HL-60 (cell line): ENCODE measurements around the gene MAPK1.

Experiments used
- DNase-seq, 2 experiments: peaks; one replicate each; pipeline ENCODE4 v3.0.0-alpha.2; 2010 to 2020; ENCODE audit warnings: low read depth in 1 of 2, low spot score in 1 of 2
- H3K27ac ChIP-seq: fragments of 250-450 bp; sonication (Bioruptor Pico); replicated peaks from 2 replicates; pipeline ENCODE4 v1.5.1; 2020; ENCODE audit warnings: mild to moderate bottlenecking, moderate library complexity
- H3K27me3 ChIP-seq: fragments of 250-450 bp; sonication (Bioruptor Pico); 2 replicates; pipeline ENCODE4 v1.5.1; 2021; ENCODE audit warnings: mild to moderate bottlenecking, moderate library complexity; ENCODE audit not compliant: insufficient read depth, poor library complexity, severe bottlenecking
- H3K4me3 ChIP-seq: replicated peaks from 2 replicates; pipeline ENCODE4 v1.5.1; 2011; ENCODE audit warnings: mild to moderate bottlenecking, control low read depth, low read length; ENCODE audit not compliant: insufficient read depth
- CTCF ChIP-seq: IDR thresholded peaks from one replicate; pipeline ENCODE4 v1.5.1; 2011; ENCODE audit warnings: low read length, control low read depth, inconsistent platforms; ENCODE audit not compliant: insufficient read depth
- GABPA ChIP-seq: IDR thresholded peaks from 2 replicates; pipeline ENCODE4 v1.6.1; 2012; ENCODE audit warnings: low read depth
- POLR2AphosphoS5 ChIP-seq: IDR thresholded peaks from 2 replicates; pipeline ENCODE4 v1.6.1; 2012; ENCODE audit warnings: low read depth
- REST ChIP-seq: IDR thresholded peaks from 2 replicates; pipeline ENCODE4 v1.6.1; 2012; ENCODE audit warnings: low read depth; ENCODE audit not compliant: insufficient replicate concordance
- SPI1 ChIP-seq: IDR thresholded peaks from 2 replicates; pipeline ENCODE4 v1.6.1; 2012; ENCODE audit warnings: low read depth, mild to moderate bottlenecking, borderline replicate concordance

The MAPK1 gene

GRCh38 chr22:21858025-21858764 lies 9.2 kb downstream of the MAPK1 start:
- peak in 1 of 2 experiments; percentile 45 for DNase-seq
- Histone ChIP-seq H3K27ac (peak overlapping the region; percentile 41), H3K27me3 (no peaks in the 10 kb centered on the region), H3K4me3 (no peak overlapping the region)
- TF ChIP-seq CTCF (no peak), SPI1 (peak; percentile 79)

- peak overlapping the region; percentile 41 for H3K27ac ChIP-seq
- no peak for TF ChIP-seq REST
- TF ChIP-seq GABPA, result no peak
- no peak for TF ChIP-seq SPI1
- TF ChIP-seq CTCF, result no peak
- no peak overlapping the region for H3K4me3 ChIP-seq
- DNase-seq, result no peak
- H3K27me3 ChIP-seq, result no peaks in the 10 kb centered on the region
Observed at GRCh38 chr22:21857481-21857914, 9.9 kb downstream of the MAPK1 start.

GRCh38 chr22:21856868-21857267 lies 10.6 kb downstream of the MAPK1 start:
- DNase-seq, result no peak
- no peaks in the 10 kb centered on the region for H3K27me3 ChIP-seq
- TF ChIP-seq SPI1 (no peak), POLR2AphosphoS5 (no peak), GABPA (no peak), CTCF (no peak), REST (no peak)
- no peak overlapping the region; the same call in 1 of the 2 replicates for H3K27ac ChIP-seq
- H3K4me3 ChIP-seq, result no peak overlapping the region

- Histone ChIP-seq H3K4me3 (no peak overlapping the region), H3K27me3 (no peaks in the 10 kb centered on the region), H3K27ac (peak overlapping the region; percentile 44)
- DNase-seq, result no peak
- TF ChIP-seq SPI1 (no peak), REST (no peak), GABPA (no peak), POLR2AphosphoS5 (no peak), CTCF (no peak)
Observed at GRCh38 chr22:21856197-21856596, 11.2 kb downstream of the MAPK1 start.
